Measurements from ENCODE around the gene ACOX3. TPM values are rescaled to one million over a fixed set of nuclear protein-coding genes. Genes with fewer than 3 reads are reported as not detected.

Gene ACOX3
- total and polyA plus RNA-seq, 4 donors, result 15.6 to 32.2 (median 21.5) TPM

DNA sequence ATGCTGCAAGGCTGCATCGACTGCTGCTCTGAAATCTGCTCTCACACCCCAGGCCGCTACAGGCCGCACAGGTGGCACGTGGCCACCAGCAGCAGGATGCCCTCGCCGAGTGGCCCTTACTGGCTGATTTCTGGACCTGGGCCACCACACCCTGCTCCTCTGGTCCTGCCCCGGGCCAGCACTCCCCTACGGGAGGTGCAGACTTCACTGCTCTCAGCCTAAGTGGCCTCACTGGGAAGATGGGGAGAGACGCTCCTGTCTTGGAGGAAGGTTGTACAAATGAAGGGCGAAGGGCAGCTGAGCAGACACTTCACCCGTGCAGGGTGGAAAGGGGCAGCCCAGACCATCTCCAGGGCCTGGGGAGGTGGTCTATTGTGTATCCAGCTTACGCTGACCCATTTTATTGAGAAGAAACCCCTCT is 72.5 kb downstream of the ACOX3 start:
- Histone ChIP-seq H3K9me3 (ENCODE audit: control insufficient read depth in 4 of 4, insufficient read depth in 3 of 4, low read length in 3 of 4) (peaks cover 0 to 2% (median 0%) of the 10 kb centered on the region in 4 donors), H3K4me3 (no peak overlapping the region), H3K9ac (ENCODE audit: insufficient read depth in 1 of 2, low read length in 2 of 2) (no peak overlapping the region), H3K27me3 (ENCODE audit: control insufficient read depth in 3 of 3, insufficient read depth in 3 of 3, low read length in 2 of 3) (no peaks in the 10 kb centered on the region), H3K4me1 (ENCODE audit: control insufficient read depth in 5 of 5, insufficient read depth in 5 of 5, low read length in 5 of 5) (no peaks in the 10 kb centered on the region), H3K36me3 (ENCODE audit: control insufficient read depth in 4 of 4, insufficient read depth in 4 of 4, low read length in 4 of 4) (peaks cover 0 to 17% (median 5%) of the 10 kb centered on the region in 4 donors), H3K27ac (ENCODE audit: low read depth in 1 of 2, low read length in 1 of 2) (no peak overlapping the region)
- no peak for DNase-seq
- 87 to 88% methylated on average over 12 of the region's 12 CpGs for WGBS, 2 donors
- TF ChIP-seq, protein P1, sequence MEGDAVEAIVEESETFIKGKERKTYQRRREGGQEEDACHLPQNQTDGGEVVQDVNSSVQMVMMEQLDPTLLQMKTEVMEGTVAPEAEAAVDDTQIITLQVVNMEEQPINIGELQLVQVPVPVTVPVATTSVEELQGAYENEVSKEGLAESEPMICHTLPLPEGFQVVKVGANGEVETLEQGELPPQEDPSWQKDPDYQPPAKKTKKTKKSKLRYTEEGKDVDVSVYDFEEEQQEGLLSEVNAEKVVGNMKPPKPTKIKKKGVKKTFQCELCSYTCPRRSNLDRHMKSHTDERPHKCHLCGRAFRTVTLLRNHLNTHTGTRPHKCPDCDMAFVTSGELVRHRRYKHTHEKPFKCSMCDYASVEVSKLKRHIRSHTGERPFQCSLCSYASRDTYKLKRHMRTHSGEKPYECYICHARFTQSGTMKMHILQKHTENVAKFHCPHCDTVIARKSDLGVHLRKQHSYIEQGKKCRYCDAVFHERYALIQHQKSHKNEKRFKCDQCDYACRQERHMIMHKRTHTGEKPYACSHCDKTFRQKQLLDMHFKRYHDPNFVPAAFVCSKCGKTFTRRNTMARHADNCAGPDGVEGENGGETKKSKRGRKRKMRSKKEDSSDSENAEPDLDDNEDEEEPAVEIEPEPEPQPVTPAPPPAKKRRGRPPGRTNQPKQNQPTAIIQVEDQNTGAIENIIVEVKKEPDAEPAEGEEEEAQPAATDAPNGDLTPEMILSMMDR (IDR thresholded peaks at IDR 0.05; ENCODE audit: control extremely low read depth, extremely low read depth), result no peak
- no peak for ATAC-seq (ENCODE audit: insufficient read depth, low FRiP score)

DNA sequence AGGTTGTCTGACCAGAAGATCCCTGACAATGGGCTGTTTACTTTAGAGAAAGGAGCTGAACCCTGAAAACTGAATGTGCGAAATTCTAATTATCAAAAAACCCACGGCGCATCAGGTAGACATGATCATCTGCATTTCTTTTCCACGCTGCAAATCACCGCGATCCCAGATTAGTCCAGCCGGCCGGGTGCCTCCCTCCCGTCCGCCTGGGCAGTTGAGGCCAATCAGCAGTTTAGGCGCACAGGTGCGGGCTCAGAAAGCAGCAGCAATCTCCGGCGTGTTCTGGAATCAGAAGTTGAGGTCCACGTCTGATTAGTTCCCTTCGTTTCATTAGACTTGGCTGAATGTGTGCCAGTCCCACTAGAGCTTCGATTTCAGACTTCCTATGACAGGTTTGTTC is 73.9 kb downstream of the ACOX3 start:
- no peak for DNase-seq
- WGBS, 2 donors, result 87 to 90% methylated on average over 17 of the region's 17 CpGs
- no peak for ATAC-seq (ENCODE audit: insufficient read depth, low FRiP score)

DNA sequence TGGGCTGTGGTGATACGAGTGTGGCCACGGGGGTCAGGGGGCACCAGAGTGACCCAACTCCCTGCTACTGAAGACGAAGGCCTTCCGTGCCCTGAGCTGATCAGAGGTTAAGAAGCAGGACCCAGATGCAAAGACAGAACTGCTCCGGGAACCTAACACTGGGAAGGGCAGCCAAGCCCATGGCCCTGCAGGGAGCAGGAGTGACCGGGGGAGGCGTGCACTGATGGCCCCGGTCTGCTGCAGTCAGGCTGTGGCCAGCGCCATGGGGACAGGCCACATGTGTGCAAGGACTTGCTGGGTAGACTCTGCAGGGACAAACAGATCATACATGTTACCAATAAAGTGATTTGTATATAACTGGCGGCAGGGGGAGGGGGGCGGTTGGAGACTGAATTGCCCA is 74.6 kb downstream of the ACOX3 start:
- Histone ChIP-seq H3K27ac (ENCODE audit: low read depth in 1 of 2, low read length in 1 of 2) (no peak overlapping the region), H3K36me3 (ENCODE audit: control insufficient read depth in 4 of 4, insufficient read depth in 4 of 4, low read length in 4 of 4) (peaks cover 0 to 17% (median 5%) of the 10 kb centered on the region in 4 donors), H3K9ac (ENCODE audit: insufficient read depth in 1 of 2, low read length in 2 of 2) (no peak overlapping the region), H3K27me3 (ENCODE audit: control insufficient read depth in 3 of 3, insufficient read depth in 3 of 3, low read length in 2 of 3) (no peaks in the 10 kb centered on the region), H3K4me3 (no peak overlapping the region), H3K4me1 (ENCODE audit: control insufficient read depth in 5 of 5, insufficient read depth in 5 of 5, low read length in 5 of 5) (peaks cover 0 to 2% (median 0%) of the 10 kb centered on the region in 5 donors), H3K9me3 (ENCODE audit: control insufficient read depth in 4 of 4, insufficient read depth in 3 of 4, low read length in 3 of 4) (peaks cover 0 to 4% (median under 1%) of the 10 kb centered on the region in 4 donors)
- DNase-seq (no peak), ATAC-seq (ENCODE audit: insufficient read depth, low FRiP score) (no peak)
- WGBS, 2 donors, result 85 to 86% methylated on average over 11 of the region's 11 CpGs
- TF ChIP-seq, protein P1 (IDR thresholded peaks at IDR 0.05; ENCODE audit: control extremely low read depth, extremely low read depth), result no peak

More for the DNA sequence above, 73.9 kb downstream of the ACOX3 start:
- Histone ChIP-seq H3K9ac (ENCODE audit: insufficient read depth in 1 of 2, low read length in 2 of 2) (no peak overlapping the region), H3K4me3 (no peak overlapping the region), H3K27ac (ENCODE audit: low read depth in 1 of 2, low read length in 1 of 2) (no peak overlapping the region), H3K27me3 (ENCODE audit: control insufficient read depth in 3 of 3, insufficient read depth in 3 of 3, low read length in 2 of 3) (no peaks in the 10 kb centered on the region), H3K9me3 (ENCODE audit: control insufficient read depth in 4 of 4, insufficient read depth in 3 of 4, low read length in 3 of 4) (peaks cover 0 to 4% (median under 1%) of the 10 kb centered on the region in 4 donors), H3K4me1 (ENCODE audit: control insufficient read depth in 5 of 5, insufficient read depth in 5 of 5, low read length in 5 of 5) (peaks cover 0 to 2% (median 0%) of the 10 kb centered on the region in 5 donors), H3K36me3 (ENCODE audit: control insufficient read depth in 4 of 4, insufficient read depth in 4 of 4, low read length in 4 of 4) (peaks cover 0 to 17% (median 5%) of the 10 kb centered on the region in 4 donors)
- TF ChIP-seq, protein P1 (IDR thresholded peaks at IDR 0.05; ENCODE audit: control extremely low read depth, extremely low read depth), result no peak

DNA sequence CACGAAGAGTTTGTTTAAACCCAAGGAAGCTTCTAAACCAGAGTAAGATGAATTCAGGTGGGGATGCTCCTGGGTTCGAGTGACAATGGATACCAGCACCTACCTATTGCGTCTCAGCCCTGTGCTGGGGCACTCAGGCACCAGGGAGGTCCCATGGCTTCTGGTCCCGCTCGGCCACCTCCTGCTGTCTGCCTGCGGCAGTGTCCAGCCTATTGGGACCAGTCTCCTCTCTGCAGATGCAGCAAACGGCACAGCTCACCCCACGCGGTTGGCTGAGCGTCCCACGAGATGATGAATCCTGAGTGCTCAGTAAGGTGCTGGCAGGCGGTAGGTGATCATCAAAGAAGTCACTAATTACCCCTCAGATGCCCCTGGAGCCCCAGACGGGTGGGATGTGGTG is 75.2 kb downstream of the ACOX3 start:
- H3K9ac ChIP-seq (ENCODE audit: insufficient read depth in 1 of 2, low read length in 2 of 2), result no peak overlapping the region
- ATAC-seq (ENCODE audit: insufficient read depth, low FRiP score), result no peak
- no peak overlapping the region for H3K4me3 ChIP-seq
- WGBS, 2 donors, result 89 to 93% methylated on average over 13 of the region's 13 CpGs
- H3K4me1 ChIP-seq (ENCODE audit: control insufficient read depth in 5 of 5, insufficient read depth in 5 of 5, low read length in 5 of 5), result peaks cover 0 to 2% (median 0%) of the 10 kb centered on the region in 5 donors
- TF ChIP-seq, protein P1 (IDR thresholded peaks at IDR 0.05; ENCODE audit: control extremely low read depth, extremely low read depth), result no peak
- DNase-seq, result no peak
- no peak overlapping the region for H3K27ac ChIP-seq (ENCODE audit: low read depth in 1 of 2, low read length in 1 of 2)
- peaks cover 0 to 4% (median under 1%) of the 10 kb centered on the region in 4 donors for H3K9me3 ChIP-seq (ENCODE audit: control insufficient read depth in 4 of 4, insufficient read depth in 3 of 4, low read length in 3 of 4)
- H3K27me3 ChIP-seq (ENCODE audit: control insufficient read depth in 3 of 3, insufficient read depth in 3 of 3, low read length in 2 of 3), result no peaks in the 10 kb centered on the region
- peaks cover 0 to 17% (median 5%) of the 10 kb centered on the region in 4 donors for H3K36me3 ChIP-seq (ENCODE audit: control insufficient read depth in 4 of 4, insufficient read depth in 4 of 4, low read length in 4 of 4)
